ENCODE data around the gene SPPL2B. TPM values are rescaled to one million over a fixed set of nuclear protein-coding genes. Genes with fewer than 3 reads are reported as not detected.

Gene SPPL2B
- total and polyA plus RNA-seq, 7 experiments from 2014 or later, result 11.1 to 150 (median 112) TPM

- peak overlapping the region; percentile 58 to 93 (median 84) for H3K27ac Mint-ChIP-seq
- DNase-seq (no peak), ATAC-seq (no peak)
- peaks cover 0 to 10% (median 0%) of the 10 kb centered on the region in 11 donors for H3K9me3 Mint-ChIP-seq
- H3K4me3 Mint-ChIP-seq, result peak overlapping the region in 7 of 10 donors; percentile 35 to 80 (median 39)
- no peaks in the 10 kb centered on the region for H3K27me3 Mint-ChIP-seq
- ChIA-PET POLR2A (interaction anchor here (1.3 kb wide), 1 partner anchor 30 kb away, joined by 4 read pairs; no protein-coding TSS in a partner anchor), CTCF (interaction anchor here (0.6 kb wide), 1 partner anchor 45 kb away, joined by 4 read pairs; no protein-coding TSS in a partner anchor)
- H3K27ac ChIP-seq (ENCODE audit: low read depth, low read length), result peak overlapping the region; percentile 68
- no peaks in the 10 kb centered on the region for H3K9me3 ChIP-seq (ENCODE audit: control insufficient read depth in 2 of 3, low read length in 3 of 3)
- peaks cover 0 to 21% (median 0%) of the 10 kb centered on the region in 3 experiments for H3K36me3 ChIP-seq (ENCODE audit: control insufficient read depth in 2 of 3, insufficient read depth in 3 of 3, low read length in 3 of 3)
- intact Hi-C loops (cut with micrococcal nuclease), result loop anchor here in 1 of 2 donors (5.0 kb wide), 1 partner anchor 58 kb away; no protein-coding TSS in a partner anchor
- H3K36me3 Mint-ChIP-seq, result peaks cover 0 to 15% (median 6%) of the 10 kb centered on the region in 5 donors
- peaks cover 5 to 41% of the 10 kb centered on the region in 2 donors for H3K4me1 ChIP-seq (ENCODE audit: control insufficient read depth in 2 of 2, insufficient read depth in 2 of 2, low read length in 2 of 2)
- no peak overlapping the region for H3K4me3 ChIP-seq (ENCODE audit: low read length)
- H3K4me1 Mint-ChIP-seq, result peaks cover 33 to 61% (median 45%) of the 10 kb centered on the region in 7 donors
- H3K27me3 ChIP-seq (ENCODE audit: control insufficient read depth in 2 of 2, insufficient read depth in 2 of 2, low read length in 2 of 2), result no peaks in the 10 kb centered on the region
Observed at GRCh38 chr19:2333807-2334211, 5.3 kb downstream of the SPPL2B start.

DNA sequence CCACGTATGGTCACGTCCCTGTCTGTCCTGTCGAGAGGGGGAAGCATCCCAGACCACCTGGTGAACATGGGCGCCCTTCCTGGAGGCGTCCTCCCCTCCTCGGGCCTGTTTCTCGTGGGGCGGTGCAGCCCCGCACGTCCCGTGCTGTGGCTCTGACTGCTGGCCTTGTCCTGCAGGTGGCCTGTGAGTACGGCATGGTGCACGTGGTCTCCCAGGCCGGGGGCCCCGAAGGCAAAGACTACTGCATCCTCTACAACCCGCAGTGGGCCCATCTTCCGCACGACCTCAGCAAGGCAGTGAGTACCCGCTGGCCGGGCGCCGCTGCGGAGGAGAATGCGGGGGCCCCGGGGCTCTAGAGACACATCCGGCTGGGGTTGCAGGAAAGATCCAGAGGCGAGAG, 5.9 kb downstream of the SPPL2B start:
- Mint-ChIP-seq H3K36me3 (peaks cover 0 to 15% (median 6%) of the 10 kb centered on the region in 5 donors), H3K9me3 (peaks cover 0 to 10% (median 0%) of the 10 kb centered on the region in 11 donors), H3K4me3 (peak overlapping the region in 2 of 10 donors; percentile 34 to 57), H3K4me1 (peaks cover 29 to 56% (median 40%) of the 10 kb centered on the region in 7 donors), H3K27me3 (no peaks in the 10 kb centered on the region), H3K27ac (peak overlapping the region in 4 of 9 donors; percentile 21 to 89 (median 58))
- H3K27me3 ChIP-seq (ENCODE audit: control insufficient read depth in 2 of 2, insufficient read depth in 2 of 2, low read length in 2 of 2), result no peaks in the 10 kb centered on the region
- H3K36me3 ChIP-seq (ENCODE audit: control insufficient read depth in 2 of 3, insufficient read depth in 3 of 3, low read length in 3 of 3), result peaks cover 0 to 26% (median 0%) of the 10 kb centered on the region in 3 experiments
- no peak for DNase-seq
- H3K9me3 ChIP-seq (ENCODE audit: control insufficient read depth in 2 of 3, low read length in 3 of 3), result no peaks in the 10 kb centered on the region
- CTCF ChIA-PET, result no interaction called here
- ATAC-seq, result no peak
- peaks cover 0 to 36% of the 10 kb centered on the region in 2 donors for H3K4me1 ChIP-seq (ENCODE audit: control insufficient read depth in 2 of 2, insufficient read depth in 2 of 2, low read length in 2 of 2)
- intact Hi-C loops (cut with micrococcal nuclease), result loop anchor here in 1 of 2 donors (5.0 kb wide), 1 partner anchor 58 kb away; no protein-coding TSS in a partner anchor
- POLR2A ChIA-PET, result interaction anchor here (0.7 to 1.0 kb wide), 2 partner anchors 31 to 141 kb away, joined by 3 to 4 read pairs; partner anchors contain the start of gene GADD45B
- no peak overlapping the region for H3K27ac ChIP-seq (ENCODE audit: low read depth, low read length)
- no peak overlapping the region for H3K4me3 ChIP-seq (ENCODE audit: low read length)

DNA sequence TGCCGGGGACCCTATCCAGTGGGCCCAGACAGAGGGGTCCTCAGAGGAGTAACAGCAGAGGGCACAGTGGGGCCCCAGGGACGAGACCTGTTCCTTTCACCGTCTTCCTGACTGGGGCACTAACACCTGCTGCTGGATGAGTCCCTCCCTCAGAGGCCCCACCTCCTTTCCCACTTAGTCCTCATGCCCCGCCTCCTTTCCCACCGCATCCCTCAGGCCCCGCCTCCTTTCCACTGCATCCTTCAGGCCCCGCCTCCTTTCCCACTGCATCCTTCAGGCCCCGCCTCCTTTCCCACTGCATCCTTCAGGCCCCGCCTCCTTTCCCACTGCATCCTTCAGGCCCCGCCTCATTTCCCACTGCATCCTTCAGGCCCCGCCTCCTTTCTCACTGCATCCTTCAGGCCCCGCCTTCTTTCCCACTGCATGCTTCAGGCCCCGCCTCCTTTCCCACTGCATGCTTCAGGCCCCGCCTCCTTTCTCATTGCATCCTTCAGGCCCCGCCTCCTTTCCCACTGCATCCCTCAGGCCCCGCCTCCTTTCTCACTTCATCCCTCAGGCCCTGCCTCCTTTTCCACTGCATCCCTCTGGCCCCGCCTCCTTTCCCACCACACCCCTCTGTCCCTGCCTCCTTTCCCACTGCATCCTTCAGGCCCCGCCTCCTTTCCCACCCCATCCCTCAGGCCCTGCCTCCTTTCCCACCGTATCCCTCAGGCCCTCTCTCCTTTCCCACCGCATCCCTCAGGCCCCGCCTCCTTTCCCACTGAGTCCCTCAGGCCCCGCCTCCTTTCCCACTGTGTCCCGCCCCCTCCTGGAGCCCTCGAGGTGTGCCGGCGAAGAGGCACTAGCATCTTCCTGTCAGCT, 6.7 kb downstream of the SPPL2B start:
- peak overlapping the region in 1 of 10 donors; percentile 41 for H3K4me3 Mint-ChIP-seq

DNA sequence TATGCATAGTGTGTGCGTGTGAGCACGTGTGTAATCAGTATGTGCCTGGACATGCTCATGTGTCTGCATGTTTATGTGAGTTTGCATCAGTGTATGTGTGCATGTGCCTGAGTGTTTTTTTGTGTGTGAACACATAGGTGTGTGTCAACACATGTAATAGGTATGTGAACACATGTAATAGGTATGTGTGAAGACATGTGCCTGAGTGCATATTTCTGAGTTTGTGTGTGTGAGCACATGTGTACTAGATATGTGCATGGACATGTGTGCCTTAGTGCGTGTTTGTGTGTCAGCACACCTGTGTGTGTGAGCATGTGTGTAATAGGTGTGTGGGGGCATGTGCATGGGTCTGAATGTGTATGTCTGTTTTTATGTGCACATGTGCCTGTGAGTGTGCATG, 7.4 kb downstream of the SPPL2B start:
- Histone ChIP-seq H3K4me1 (ENCODE audit: control insufficient read depth in 2 of 2, insufficient read depth in 2 of 2, low read length in 2 of 2) (peaks cover 0 to 29% of the 10 kb centered on the region in 2 donors), H3K4me3 (ENCODE audit: low read length) (no peak overlapping the region), H3K27me3 (ENCODE audit: control insufficient read depth in 2 of 2, insufficient read depth in 2 of 2, low read length in 2 of 2) (no peaks in the 10 kb centered on the region), H3K9me3 (ENCODE audit: control insufficient read depth in 2 of 3, low read length in 3 of 3) (no peaks in the 10 kb centered on the region), H3K36me3 (ENCODE audit: control insufficient read depth in 2 of 3, insufficient read depth in 3 of 3, low read length in 3 of 3) (peaks cover 0 to 39% (median 0%) of the 10 kb centered on the region in 3 experiments), H3K27ac (ENCODE audit: low read depth, low read length) (no peak overlapping the region)
- ATAC-seq (no peak), DNase-seq (no peak)
- H3K27me3 Mint-ChIP-seq, result no peaks in the 10 kb centered on the region
- peak overlapping the region in 2 of 10 donors; percentile 12 to 41 for H3K4me3 Mint-ChIP-seq
- peaks cover 0 to 10% (median 0%) of the 10 kb centered on the region in 11 donors for H3K9me3 Mint-ChIP-seq
- H3K36me3 Mint-ChIP-seq, result peaks cover 0 to 15% (median 5%) of the 10 kb centered on the region in 5 donors
- H3K27ac Mint-ChIP-seq, result peak overlapping the region in 8 of 9 donors; percentile 0 to 79 (median 63)
- ChIA-PET POLR2A (no interaction called here), CTCF (no interaction called here)
- intact Hi-C loops (cut with micrococcal nuclease), result no loop called here
- H3K4me1 Mint-ChIP-seq, result peaks cover 17 to 42% (median 30%) of the 10 kb centered on the region in 7 donors

More for the DNA sequence above, 6.7 kb downstream of the SPPL2B start:
- Histone ChIP-seq H3K36me3 (ENCODE audit: control insufficient read depth in 2 of 3, insufficient read depth in 3 of 3, low read length in 3 of 3) (peaks cover 0 to 32% (median 0%) of the 10 kb centered on the region in 3 experiments), H3K4me3 (ENCODE audit: low read length) (no peak overlapping the region), H3K27ac (ENCODE audit: low read depth, low read length) (no peak overlapping the region), H3K4me1 (ENCODE audit: control insufficient read depth in 2 of 2, insufficient read depth in 2 of 2, low read length in 2 of 2) (peaks cover 0 to 33% of the 10 kb centered on the region in 2 donors), H3K9me3 (ENCODE audit: control insufficient read depth in 2 of 3, low read length in 3 of 3) (no peaks in the 10 kb centered on the region), H3K27me3 (ENCODE audit: control insufficient read depth in 2 of 2, insufficient read depth in 2 of 2, low read length in 2 of 2) (no peaks in the 10 kb centered on the region)
- intact Hi-C loops (cut with micrococcal nuclease), result loop anchor here in 1 of 2 donors (5.0 kb wide), 1 partner anchor 57 kb away; no protein-coding TSS in a partner anchor
- H3K36me3 Mint-ChIP-seq, result peaks cover 0 to 15% (median 5%) of the 10 kb centered on the region in 5 donors
- peak overlapping the region in 8 of 9 donors; percentile 0 to 79 (median 63) for H3K27ac Mint-ChIP-seq
- DNase-seq (peak in 4 of 9 donors; percentile 25 to 33 (median 26)), ATAC-seq (no peak)
- POLR2A ChIA-PET, result interaction anchor here (0.7 to 1.0 kb wide), 2 partner anchors 32 to 141 kb away, joined by 3 to 4 read pairs; partner anchors contain the start of gene GADD45B
- CTCF ChIA-PET, result interaction anchor here (0.5 kb wide), 1 partner anchor 137 kb away, joined by 4 read pairs; no protein-coding TSS in a partner anchor
- peaks cover 22 to 48% (median 34%) of the 10 kb centered on the region in 7 donors for H3K4me1 Mint-ChIP-seq
- peaks cover 0 to 10% (median 0%) of the 10 kb centered on the region in 11 donors for H3K9me3 Mint-ChIP-seq
- H3K27me3 Mint-ChIP-seq, result no peaks in the 10 kb centered on the region

- intact Hi-C loops (cut with micrococcal nuclease), result no loop called here
- DNase-seq (no peak), ATAC-seq (no peak)
- H3K27me3 ChIP-seq (ENCODE audit: control insufficient read depth in 2 of 2, insufficient read depth in 2 of 2, low read length in 2 of 2), result no peaks in the 10 kb centered on the region
- peaks cover 0 to 23% of the 10 kb centered on the region in 2 donors for H3K4me1 ChIP-seq (ENCODE audit: control insufficient read depth in 2 of 2, insufficient read depth in 2 of 2, low read length in 2 of 2)
- ChIA-PET POLR2A (no interaction called here), CTCF (no interaction called here)
- no peak overlapping the region for H3K4me3 ChIP-seq (ENCODE audit: low read length)
- no peaks in the 10 kb centered on the region for H3K9me3 ChIP-seq (ENCODE audit: control insufficient read depth in 2 of 3, low read length in 3 of 3)
- Mint-ChIP-seq H3K27me3 (no peaks in the 10 kb centered on the region), H3K36me3 (peaks cover 0 to 15% (median 5%) of the 10 kb centered on the region in 5 donors), H3K9me3 (peaks cover 0 to 10% (median 0%) of the 10 kb centered on the region in 11 donors), H3K4me1 (peaks cover 17 to 33% (median 21%) of the 10 kb centered on the region in 7 donors), H3K27ac (peak overlapping the region in 6 of 9 donors; percentile 0 to 64 (median 42)), H3K4me3 (no peak overlapping the region)
- H3K36me3 ChIP-seq (ENCODE audit: control insufficient read depth in 2 of 3, insufficient read depth in 3 of 3, low read length in 3 of 3), result peaks cover 0 to 48% (median 0%) of the 10 kb centered on the region in 3 experiments
- no peak overlapping the region for H3K27ac ChIP-seq (ENCODE audit: low read depth, low read length)
Observed at GRCh38 chr19:2336528-2337328, 8.2 kb downstream of the SPPL2B start.

DNA sequence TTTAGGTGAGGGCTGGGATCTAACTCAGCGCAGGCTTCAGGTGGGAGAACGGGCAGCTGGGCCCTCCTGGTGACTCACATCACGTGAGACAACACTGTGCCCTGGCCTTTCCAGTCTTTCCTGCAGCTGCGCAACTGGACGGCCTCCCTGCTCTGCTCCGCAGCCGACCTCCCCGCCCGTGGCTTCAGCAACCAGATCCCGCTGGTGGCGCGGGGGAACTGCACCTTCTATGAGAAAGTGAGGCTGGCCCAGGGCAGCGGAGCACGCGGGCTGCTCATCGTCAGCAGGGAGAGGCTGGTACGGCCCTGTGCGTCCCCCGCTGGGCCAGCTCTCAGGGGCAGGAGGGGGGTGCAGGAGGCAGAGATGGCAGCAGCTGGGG, 8.8 kb downstream of the SPPL2B start:
- ATAC-seq (no peak), DNase-seq (no peak)
- Histone ChIP-seq H3K9me3 (ENCODE audit: control insufficient read depth in 2 of 3, low read length in 3 of 3) (no peaks in the 10 kb centered on the region), H3K4me3 (ENCODE audit: low read length) (no peak overlapping the region), H3K27me3 (ENCODE audit: control insufficient read depth in 2 of 2, insufficient read depth in 2 of 2, low read length in 2 of 2) (no peaks in the 10 kb centered on the region), H3K36me3 (ENCODE audit: control insufficient read depth in 2 of 3, insufficient read depth in 3 of 3, low read length in 3 of 3) (peaks cover 0 to 49% (median 0%) of the 10 kb centered on the region in 3 experiments), H3K27ac (ENCODE audit: low read depth, low read length) (no peak overlapping the region), H3K4me1 (ENCODE audit: control insufficient read depth in 2 of 2, insufficient read depth in 2 of 2, low read length in 2 of 2) (peaks cover 0 to 17% of the 10 kb centered on the region in 2 donors)
- ChIA-PET POLR2A (interaction anchor here (0.7 kb wide), 1 partner anchor 1058 kb away, joined by 3 read pairs; no protein-coding TSS in a partner anchor), CTCF (no interaction called here)
- H3K36me3 Mint-ChIP-seq, result peaks cover 0 to 15% (median 5%) of the 10 kb centered on the region in 5 donors
- H3K4me1 Mint-ChIP-seq, result peaks cover 15 to 28% (median 17%) of the 10 kb centered on the region in 7 donors
- H3K4me3 Mint-ChIP-seq, result no peak overlapping the region
- no peaks in the 10 kb centered on the region for H3K27me3 Mint-ChIP-seq
- intact Hi-C loops (cut with micrococcal nuclease), result no loop called here
- H3K27ac Mint-ChIP-seq, result peak overlapping the region in 1 of 9 donors; percentile 46
- H3K9me3 Mint-ChIP-seq, result peaks cover 0 to 10% (median 0%) of the 10 kb centered on the region in 11 donors

Measured in naive thymus-derived CD4-positive, alpha-beta T cell (primary cell).